Bone marrow (tissue), 2 donors: ENCODE results near the gene PCP2.

Experiments
- DNase-seq, 2 donors: peaks; one replicate each; lab custom pipeline; 2025; lab: John Stamatoyannopoulos, UW

Gene PCP2

DNA sequence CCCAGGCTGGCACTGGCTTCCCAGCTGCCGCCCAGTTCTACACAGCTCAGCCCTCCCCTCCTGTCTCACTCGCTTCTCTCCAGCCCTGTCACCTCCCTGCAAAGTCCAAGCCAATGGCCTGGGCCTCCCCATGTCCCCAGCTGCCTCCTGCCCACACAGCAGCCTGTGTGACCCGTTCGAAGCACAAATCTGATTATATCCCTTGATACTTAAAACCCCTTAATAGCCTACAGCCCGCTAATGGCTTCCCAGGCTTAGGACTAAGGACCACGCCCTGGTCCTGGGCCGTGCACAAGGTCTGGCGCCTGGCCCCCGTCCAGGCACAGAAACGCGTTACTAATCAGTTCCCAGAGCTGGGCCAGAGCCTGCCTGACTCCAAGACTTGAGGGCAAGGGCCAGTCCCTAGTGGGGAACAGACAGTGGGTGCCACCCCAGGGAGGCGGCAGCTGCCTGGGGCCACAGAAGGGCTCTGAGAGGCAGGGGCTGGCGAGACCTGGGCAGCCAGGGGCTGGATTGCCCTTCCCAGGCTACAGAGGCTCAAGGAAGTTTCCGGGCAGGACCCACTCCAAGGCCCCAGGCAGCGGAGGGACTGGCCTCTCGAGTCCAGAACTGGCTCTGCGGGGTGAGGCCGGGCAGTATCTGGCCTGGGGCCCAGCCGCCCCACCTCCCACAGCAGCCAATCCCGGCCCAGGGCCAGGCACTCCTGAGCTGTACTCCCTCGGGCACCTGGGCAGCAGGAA, 14.6 kb downstream of the PCP2 start:
- no peak for DNase-seq

DNA sequence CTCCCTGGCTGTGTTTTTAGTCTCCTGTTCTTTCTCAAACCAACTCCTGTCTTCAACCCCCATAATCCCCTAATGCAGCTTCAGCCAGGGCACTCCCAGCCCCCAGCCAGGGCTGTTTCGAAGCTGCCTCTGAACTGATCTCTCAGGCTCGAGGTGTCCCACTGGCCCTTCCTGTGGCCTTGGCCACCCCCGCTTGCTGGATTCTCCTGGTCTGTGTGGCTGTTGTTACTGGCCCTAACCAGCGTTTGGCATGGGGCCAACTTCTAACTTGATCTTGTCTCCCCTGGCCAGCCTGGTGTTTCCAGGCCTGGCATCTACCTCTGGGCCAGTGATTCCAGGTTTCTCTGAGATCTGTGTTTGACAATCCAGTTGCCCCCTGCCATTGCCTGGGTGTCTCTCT, 15.2 kb downstream of the PCP2 start:
- DNase-seq: no peak

GRCh38 chr19:7617735-7618134, 15.8 kb downstream of the PCP2 start:
- DNase-seq: no peak

DNA sequence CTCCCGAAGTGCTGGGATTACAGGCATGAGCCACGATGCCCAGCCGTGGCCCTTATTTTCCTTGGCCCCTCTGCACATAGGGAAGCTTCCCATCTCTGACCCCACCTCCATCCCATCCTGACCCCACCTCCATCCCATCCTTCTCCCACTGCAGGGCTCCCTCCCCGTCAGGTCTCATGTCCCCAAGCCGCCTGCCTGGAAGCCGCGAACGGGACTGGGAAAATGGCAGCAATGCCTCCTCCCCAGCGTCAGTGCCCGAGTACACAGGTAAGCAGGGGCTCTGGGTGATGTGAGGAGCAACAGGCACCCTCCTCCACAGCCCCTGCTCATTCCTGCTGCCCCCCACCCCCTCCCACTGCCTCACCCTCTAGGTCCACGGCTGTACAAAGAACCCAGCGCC, 16.3 kb downstream of the PCP2 start:
- DNase-seq: no peak

- DNase-seq: no peak
Measured at GRCh38 chr19:7614859-7615741, 18.4 kb downstream of the PCP2 start.

- DNase-seq: no peak
Measured at GRCh38 chr19:7612282-7613274, 20.9 kb downstream of the PCP2 start.

DNA sequence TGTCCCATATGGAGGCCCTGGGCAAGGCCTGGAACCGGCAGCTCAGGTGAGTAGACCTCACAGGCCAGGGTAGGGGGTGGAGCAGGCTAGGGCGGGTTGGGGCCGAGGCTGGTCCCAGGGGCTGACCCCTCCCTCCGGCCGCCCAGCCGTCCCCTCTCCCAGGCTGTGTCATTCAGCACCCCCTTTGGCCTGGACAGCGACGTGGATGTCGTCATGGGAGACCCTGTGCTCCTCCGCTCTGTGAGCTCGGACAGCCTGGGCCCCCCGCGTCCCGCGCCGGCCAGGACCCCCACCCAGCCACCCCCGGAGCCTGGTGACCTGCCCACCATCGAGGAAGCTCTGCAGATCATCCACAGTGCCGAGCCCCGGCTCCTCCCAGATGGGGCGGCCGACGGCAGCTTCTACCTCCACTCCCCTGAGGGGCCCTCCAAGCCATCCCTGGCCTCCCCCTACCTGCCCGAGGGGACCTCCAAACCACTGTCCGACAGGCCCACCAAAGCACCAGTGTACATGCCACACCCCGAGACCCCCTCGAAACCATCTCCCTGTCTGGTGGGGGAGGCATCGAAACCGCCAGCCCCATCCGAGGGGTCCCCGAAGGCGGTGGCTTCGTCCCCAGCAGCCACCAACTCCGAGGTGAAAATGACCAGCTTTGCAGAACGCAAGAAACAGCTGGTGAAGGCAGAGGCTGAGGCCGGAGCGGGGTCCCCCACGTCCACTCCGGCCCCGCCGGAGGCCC, 21.8 kb downstream of the PCP2 start:
- DNase-seq: no peak

DNA sequence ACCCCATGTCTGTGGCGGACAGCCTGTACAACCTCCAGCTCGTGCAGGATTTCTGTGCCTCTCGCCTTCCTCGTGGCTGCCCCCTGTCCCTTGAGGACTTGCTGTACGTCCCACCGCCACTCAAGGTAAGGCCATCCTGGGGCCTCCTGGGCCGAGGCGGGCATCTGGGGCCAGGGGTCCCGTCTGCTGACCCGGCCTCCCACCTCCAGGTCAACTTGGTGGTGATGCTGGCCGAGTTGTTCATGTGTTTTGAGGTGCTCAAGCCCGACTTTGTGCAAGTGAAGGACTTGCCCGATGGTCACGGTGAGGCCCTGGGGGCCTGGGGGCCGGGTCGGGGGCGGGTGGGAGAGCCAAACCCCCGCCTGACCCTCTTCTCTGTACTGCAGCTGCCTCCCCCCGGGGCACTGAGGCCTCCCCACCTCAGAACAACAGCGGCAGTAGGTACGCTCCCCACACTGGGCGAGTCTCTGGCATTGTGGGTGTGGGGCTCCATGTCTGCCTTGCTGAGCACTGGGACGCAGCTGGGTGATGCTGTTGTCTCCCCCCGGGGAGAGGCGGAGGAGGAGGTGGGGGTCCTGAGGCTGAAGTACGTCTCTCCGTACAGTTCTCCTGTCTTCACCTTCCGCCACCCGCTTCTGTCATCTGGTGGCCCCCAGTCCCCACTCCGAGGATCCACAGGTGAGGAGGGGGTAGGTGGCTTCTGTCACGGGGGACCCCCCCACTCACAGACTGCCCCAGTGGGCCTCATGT, 22.9 kb downstream of the PCP2 start:
- no peak for DNase-seq

- DNase-seq: no peak
Measured at GRCh38 chr19:7607874-7608560, 25.5 kb downstream of the PCP2 start.

GRCh38 chr19:7607212-7607873, 26.2 kb downstream of the PCP2 start:
- DNase-seq: no peak

GRCh38 chr19:7606289-7606688, 27.2 kb downstream of the PCP2 start:
- DNase-seq: no peak

DNA sequence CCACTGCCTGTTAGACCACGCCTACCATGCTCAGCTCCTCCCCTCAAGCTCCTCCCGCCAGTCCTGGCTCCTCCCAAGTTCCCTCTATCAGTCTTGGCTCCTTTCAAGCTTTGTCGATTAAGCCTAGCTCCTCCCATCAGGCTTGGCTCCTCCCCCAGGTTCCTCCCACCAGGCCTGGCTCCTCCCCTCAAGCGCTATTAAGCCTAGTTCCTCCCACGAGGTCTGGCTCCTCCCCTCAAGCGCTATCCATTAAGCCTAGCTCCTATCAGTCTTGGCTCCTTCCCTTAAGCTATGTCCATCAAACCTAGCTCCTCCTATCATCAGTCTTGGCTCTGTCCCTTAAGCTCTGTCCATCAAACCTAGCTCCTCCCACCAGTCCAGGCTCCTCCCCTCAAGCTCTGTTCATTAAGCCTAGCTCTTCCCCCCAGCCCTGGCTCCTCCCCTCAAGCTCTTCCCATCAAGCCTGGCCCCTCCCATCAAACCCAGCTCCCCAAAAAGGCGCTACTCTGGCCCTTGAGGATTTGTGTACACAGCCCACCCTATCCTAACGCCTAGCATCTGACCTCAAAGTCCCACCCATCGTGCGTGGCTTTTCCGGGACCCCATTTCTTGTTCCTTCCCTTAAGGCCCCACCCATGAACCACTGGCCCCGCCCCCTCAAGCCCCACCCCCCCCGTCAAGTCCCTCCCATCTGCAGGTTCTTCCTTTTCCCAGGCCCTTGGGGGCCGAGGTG, 27.9 kb downstream of the PCP2 start:
- DNase-seq: peak in 1 of 2 donors; percentile 18

GRCh38 chr19:7603919-7604318, 29.6 kb downstream of the PCP2 start:
- DNase-seq: no peak

- DNase-seq: no peak
Measured at GRCh38 chr19:7602935-7603497, 30.5 kb downstream of the PCP2 start.

DNA sequence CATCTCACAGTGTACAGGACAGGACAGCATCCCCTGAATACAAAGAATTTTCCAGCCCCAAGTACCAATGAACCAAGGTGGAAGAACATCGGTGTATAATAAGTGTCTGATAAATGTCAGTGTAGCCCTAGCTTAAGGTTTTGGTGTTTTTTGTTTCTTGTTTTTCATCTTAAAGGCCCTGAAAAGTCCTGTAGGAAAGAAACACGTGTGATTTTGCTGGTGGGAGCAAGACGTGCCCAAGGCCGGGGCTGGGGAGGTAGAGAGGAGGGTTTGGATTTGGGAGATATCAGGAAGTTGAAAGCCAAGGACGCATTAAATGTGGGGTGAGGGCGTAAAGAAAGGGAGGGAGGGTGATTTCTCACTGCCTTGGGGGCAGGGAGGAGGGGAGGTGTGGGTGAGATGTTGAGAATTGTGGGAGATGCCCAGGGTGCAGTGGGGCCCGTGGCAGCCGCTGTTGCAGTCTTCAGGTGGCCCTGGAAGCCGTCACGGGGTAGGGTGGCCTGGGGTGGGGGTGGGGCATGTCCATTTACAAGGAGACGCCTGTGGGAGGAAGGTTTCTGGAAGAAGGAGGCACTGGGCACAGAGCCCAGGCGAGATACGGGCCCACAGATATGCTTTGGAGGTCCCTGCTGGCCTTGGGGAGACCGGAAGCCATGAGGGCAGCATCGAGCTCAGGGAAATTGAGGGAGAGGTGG, 31.1 kb downstream of the PCP2 start:
- no peak for DNase-seq

- no peak for DNase-seq
Measured at GRCh38 chr19:7600721-7601120, 32.8 kb downstream of the PCP2 start.

- DNase-seq: no peak
Measured at GRCh38 chr19:7598180-7598579, 35.3 kb downstream of the PCP2 start.

- no peak for DNase-seq
Measured at GRCh38 chr19:7597689-7598088, 35.8 kb downstream of the PCP2 start.
